DOHH2 (cell line): ENCODE results near the gene HES7.

Source experiments
- EZH2phosphoT487 ChIP-seq: fragments of 200-600 bp; sonication (generic); IDR thresholded peaks from 2 replicates; pipeline ENCODE4 v1.6.1; 2017; ENCODE audit warnings: borderline replicate concordance, mild to moderate bottlenecking, antibody characterized with exemption, low read length, moderate library complexity, mixed read lengths
- TF ChIP-seq, protein P1 (sequence below): fragments of 200-600 bp; sonication (generic); IDR thresholded peaks from one replicate; pipeline ENCODE4 v1.5.1; 2014; ENCODE audit warnings: antibody characterized with exemption, mild to moderate bottlenecking, low read depth, low read length; ENCODE audit not compliant: poor library complexity, severe bottlenecking

DNA sequence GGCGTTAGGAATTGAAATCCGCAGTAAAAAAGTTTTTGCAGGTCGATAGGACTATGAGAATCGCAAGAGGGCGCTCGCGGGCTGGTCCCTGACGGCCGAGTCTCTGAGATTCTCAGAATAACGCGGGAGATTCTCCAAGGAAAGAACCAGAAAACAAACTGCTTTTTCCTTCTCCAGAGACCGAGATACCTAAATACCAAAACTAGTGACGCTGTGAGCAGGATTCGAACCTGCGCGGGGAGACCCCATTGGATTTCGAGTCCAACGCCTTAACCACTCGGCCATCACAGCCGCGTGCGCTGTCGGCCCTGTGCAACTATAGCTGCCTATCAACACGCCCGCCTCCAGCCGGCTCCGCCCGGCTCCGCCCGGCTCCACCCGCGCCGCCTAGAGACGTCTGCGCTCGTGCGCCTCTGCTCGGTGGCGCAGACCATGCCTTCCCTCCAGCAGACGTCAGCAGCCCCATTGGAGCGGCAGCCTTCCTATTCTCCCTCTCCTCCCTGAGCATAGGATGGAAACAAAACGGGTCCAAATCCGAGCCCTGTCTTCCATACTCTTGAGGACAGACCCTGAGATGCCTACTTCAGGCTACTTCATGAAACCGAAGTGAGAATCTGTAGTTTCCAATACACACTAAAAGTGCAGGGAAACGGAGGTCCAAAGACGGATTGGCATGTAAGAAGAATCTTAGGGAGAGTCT, 14.9 kb upstream of the HES7 start:
- TF ChIP-seq, protein P1, sequence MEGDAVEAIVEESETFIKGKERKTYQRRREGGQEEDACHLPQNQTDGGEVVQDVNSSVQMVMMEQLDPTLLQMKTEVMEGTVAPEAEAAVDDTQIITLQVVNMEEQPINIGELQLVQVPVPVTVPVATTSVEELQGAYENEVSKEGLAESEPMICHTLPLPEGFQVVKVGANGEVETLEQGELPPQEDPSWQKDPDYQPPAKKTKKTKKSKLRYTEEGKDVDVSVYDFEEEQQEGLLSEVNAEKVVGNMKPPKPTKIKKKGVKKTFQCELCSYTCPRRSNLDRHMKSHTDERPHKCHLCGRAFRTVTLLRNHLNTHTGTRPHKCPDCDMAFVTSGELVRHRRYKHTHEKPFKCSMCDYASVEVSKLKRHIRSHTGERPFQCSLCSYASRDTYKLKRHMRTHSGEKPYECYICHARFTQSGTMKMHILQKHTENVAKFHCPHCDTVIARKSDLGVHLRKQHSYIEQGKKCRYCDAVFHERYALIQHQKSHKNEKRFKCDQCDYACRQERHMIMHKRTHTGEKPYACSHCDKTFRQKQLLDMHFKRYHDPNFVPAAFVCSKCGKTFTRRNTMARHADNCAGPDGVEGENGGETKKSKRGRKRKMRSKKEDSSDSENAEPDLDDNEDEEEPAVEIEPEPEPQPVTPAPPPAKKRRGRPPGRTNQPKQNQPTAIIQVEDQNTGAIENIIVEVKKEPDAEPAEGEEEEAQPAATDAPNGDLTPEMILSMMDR, result peak; percentile 94
- no peak for TF ChIP-seq EZH2phosphoT487
